GM23338 (cell line): ENCODE results near the gene PPP2R5A. TPM values are rescaled to one million over a fixed set of nuclear protein-coding genes. Genes with fewer than 3 reads are reported as not detected.

Experiments used
- EZH2phosphoT487 ChIP-seq: fragments of 200-600 bp; sonication (generic); IDR thresholded peaks from one replicate; pipeline ENCODE4 v1.8.1; 2018; ENCODE audit warnings: antibody characterized with exemption; ENCODE audit not compliant: unreplicated experiment
- JUNB ChIP-seq: IDR thresholded peaks from one replicate; pipeline ENCODE4 v1.6.1; 2016; ENCODE audit warnings: antibody characterized with exemption; ENCODE audit not compliant: unreplicated experiment
- NANOG ChIP-seq: IDR thresholded peaks from 2 replicates; pipeline ENCODE4 v1.6.1; 2016; ENCODE audit warnings: antibody characterized with exemption, borderline replicate concordance
- REST ChIP-seq: IDR thresholded peaks from one replicate; pipeline ENCODE4 v1.6.1; 2018; ENCODE audit warnings: antibody characterized with exemption; ENCODE audit not compliant: unreplicated experiment
- STAT1 ChIP-seq: IDR thresholded peaks from one replicate; pipeline ENCODE4 v1.6.1; 2016; ENCODE audit warnings: antibody characterized with exemption; ENCODE audit not compliant: unreplicated experiment
- ZNF331 ChIP-seq: fragments of 250-450 bp; sonication (Bioruptor Pico); IDR thresholded peaks from 2 replicates; pipeline ENCODE4 v1.5.0; 2020; ENCODE audit warnings: low read depth, mild to moderate bottlenecking, moderate library complexity
- ZNF462 ChIP-seq: fragments of 250-450 bp; sonication (Bioruptor Pico); IDR thresholded peaks from 2 replicates; pipeline ENCODE4 v1.5.0; 2020; ENCODE audit warnings: mild to moderate bottlenecking, moderate library complexity
- polyA plus RNA-seq: library from polyadenylated mRNA; unstranded; fragments of >200 nt; fragmentation: Nextera tagmentation; extraction: Ambion mirVana; gene quantifications from 2 replicates; pipeline ENCODE4 v1.2.1, GENCODE V29; 2016
- total RNA-seq: library from RNA; depleted of rRNA; stranded (reverse); fragments of >200 nt; shearing (Covaris generic); gene quantifications from 2 replicates; pipeline ENCODE4 v1.2.3, GENCODE V29; 2014

The PPP2R5A gene
- total and polyA plus RNA-seq, 2 experiments from 2014 or later, result 16.2 to 43.5 TPM

- TF ChIP-seq ZNF462 (no peak), NANOG (no peak), JUNB (no peak), STAT1 (no peak), REST (no peak), ZNF331 (CRISPR knock-in tag) (no peak), EZH2phosphoT487 (no peak)
Measured at GRCh38 chr1:212310383-212310782, 25.2 kb downstream of the PPP2R5A start (continued).
